Measurements from ENCODE around the gene MAG.

DNA sequence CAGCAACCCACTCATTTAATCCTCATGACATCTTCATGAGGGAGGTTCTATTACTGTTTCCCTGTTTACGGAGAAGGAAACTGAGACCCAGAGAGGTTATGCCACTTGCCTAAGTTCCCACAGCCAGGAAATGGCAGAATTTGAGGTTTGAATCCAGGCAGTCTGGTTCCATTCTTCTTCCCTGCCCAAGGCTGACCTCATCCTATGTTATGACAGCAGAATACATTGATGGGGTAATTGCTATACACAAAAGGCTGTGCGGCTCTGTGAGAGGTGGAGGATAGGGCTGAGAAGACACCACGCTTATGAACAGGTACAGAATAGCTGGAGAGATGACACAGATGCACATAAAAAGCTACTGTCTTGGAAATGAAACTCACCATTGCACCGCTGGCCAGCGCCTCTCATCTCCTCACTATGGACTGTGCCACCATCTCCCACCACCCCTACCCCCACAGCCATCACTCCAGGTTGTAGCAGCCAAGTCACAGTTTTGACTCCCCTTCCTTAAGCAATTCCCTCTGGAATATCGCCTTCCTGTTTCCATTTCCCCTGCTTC lies 11.5 kb downstream of the MAG start:
- TF ChIP-seq, protein P1, sequence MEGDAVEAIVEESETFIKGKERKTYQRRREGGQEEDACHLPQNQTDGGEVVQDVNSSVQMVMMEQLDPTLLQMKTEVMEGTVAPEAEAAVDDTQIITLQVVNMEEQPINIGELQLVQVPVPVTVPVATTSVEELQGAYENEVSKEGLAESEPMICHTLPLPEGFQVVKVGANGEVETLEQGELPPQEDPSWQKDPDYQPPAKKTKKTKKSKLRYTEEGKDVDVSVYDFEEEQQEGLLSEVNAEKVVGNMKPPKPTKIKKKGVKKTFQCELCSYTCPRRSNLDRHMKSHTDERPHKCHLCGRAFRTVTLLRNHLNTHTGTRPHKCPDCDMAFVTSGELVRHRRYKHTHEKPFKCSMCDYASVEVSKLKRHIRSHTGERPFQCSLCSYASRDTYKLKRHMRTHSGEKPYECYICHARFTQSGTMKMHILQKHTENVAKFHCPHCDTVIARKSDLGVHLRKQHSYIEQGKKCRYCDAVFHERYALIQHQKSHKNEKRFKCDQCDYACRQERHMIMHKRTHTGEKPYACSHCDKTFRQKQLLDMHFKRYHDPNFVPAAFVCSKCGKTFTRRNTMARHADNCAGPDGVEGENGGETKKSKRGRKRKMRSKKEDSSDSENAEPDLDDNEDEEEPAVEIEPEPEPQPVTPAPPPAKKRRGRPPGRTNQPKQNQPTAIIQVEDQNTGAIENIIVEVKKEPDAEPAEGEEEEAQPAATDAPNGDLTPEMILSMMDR (IDR thresholded peaks at IDR 0.05; ENCODE audit: insufficient read depth, low read length) = no peak
- no peak for TF ChIP-seq POLR2AphosphoS5 (IDR thresholded peaks at IDR 0.05; ENCODE audit: low read depth)

Data from HL-60 (cell line).